Kidney (tissue), 14 donors: ENCODE measurements around the gene RNF113B. TPM values are rescaled to one million over a fixed set of nuclear protein-coding genes. Genes with fewer than 3 reads are reported as not detected.

ENCODE experiments used
- DNase-seq, 5 donors: peaks; one replicate each; pipeline ENCODE4 v3.0.0-alpha.2; 2013 to 2020
- FAIRE-seq: peaks from 2 replicates; lab custom pipeline; 2012; peaks lifted over from hg19 to GRCh38; lab: Jason Lieb, UNC
- H3K27ac ChIP-seq, 2 donors: one replicate each; pipeline ENCODE4 v1.7.0; 2013; ENCODE audit warnings: low read depth in 2 of 2, low read length in 2 of 2, inconsistent platforms in 1 of 2
- H3K27me3 ChIP-seq: one replicate; pipeline ENCODE4 v1.7.1; 2013; ENCODE audit warnings: low read length, inconsistent platforms; ENCODE audit not compliant: control insufficient read depth, insufficient read depth
- H3K36me3 ChIP-seq, 3 donors: one replicate each; pipeline versions ENCODE4 v1.7.0 to v1.7.1; 2013; ENCODE audit warnings: low read length in 3 of 3, control low read depth in 1 of 3, inconsistent platforms in 1 of 3; ENCODE audit not compliant: insufficient read depth in 3 of 3, control insufficient read depth in 2 of 3
- H3K4me1 ChIP-seq, 3 donors: one replicate each; pipeline versions ENCODE4 v1.7.0 to v1.7.1; 2013; ENCODE audit warnings: low read length in 3 of 3, inconsistent platforms in 1 of 3, low read depth in 1 of 3; ENCODE audit not compliant: control insufficient read depth in 2 of 3, insufficient read depth in 2 of 3
- H3K4me3 ChIP-seq, 3 donors: one replicate each; pipeline versions ENCODE4 v1.7.0 to v1.8.1; 2013; ENCODE audit warnings: low read length in 3 of 3, control low read depth in 1 of 3, inconsistent platforms in 1 of 3
- H3K9ac ChIP-seq, 3 donors: one replicate each; pipeline versions ENCODE4 v1.7.0 to v1.7.1; 2013; ENCODE audit warnings: low read length in 3 of 3, control low read depth in 1 of 3, inconsistent platforms in 1 of 3
- H3K9me3 ChIP-seq, 3 donors: one replicate each; pipeline versions ENCODE4 v1.7.0 to v1.7.1; 2013; ENCODE audit warnings: low read length in 3 of 3, control low read depth in 1 of 3, inconsistent platforms in 1 of 3; ENCODE audit not compliant: control insufficient read depth in 2 of 3, insufficient read depth in 1 of 3
- CTCF ChIP-seq: IDR thresholded peaks from 3 replicates; pipeline ENCODE4 v1.5.1; 2012; ENCODE audit warnings: mild to moderate bottlenecking, moderate library complexity, borderline replicate concordance; ENCODE audit not compliant: insufficient read depth; ENCODE audit errors: extremely low read depth
- intact Hi-C: fragments of 100-400 bp; cut with DNase I; formaldehyde crosslinking; loops from one replicate; pipeline ENCODE4 v1.11.1; 2022
- polyA plus RNA-seq: library from polyadenylated mRNA; stranded (reverse); fragments of 350-450 nt; fragmentation: Illumina TruSeq; extraction: RNeasy Lipid Tissue Mini Kit (QIAGEN cat#74804); gene quantifications from one replicate; pipeline ENCODE4 v1.2.3, GENCODE V29; 2014; ENCODE audit warnings: low read depth, low replicate concordance; ENCODE audit not compliant: insufficient read depth
- total RNA-seq: library from RNA; stranded (reverse); fragmentation: NEBNext Ultra II Directional; extraction: Animal tissue kit (Norgen Biotek cat#: 25700); gene quantifications from one replicate; pipeline ENCODE4 v1.2.1, GENCODE V29; 2021
- donor health status: control.
- donor health status: control.
- donor health status: control.
- donor health status: control.
- donor health status: control.
- donor health status: DM: yes; HTN: yes; CAD: no.
- donor health status: Normal renal cell carcinoma (clear cell type).

RNF113B gene
- total and polyA plus RNA-seq, 2 donors from 2014 or later = not detected

- H3K36me3 ChIP-seq = no peaks in the 10 kb centered on the region
- peaks cover 6 to 35% (median 6%) of the 10 kb centered on the region in 3 donors for H3K4me1 ChIP-seq
- no peaks in the 10 kb centered on the region for H3K27me3 ChIP-seq
- H3K9me3 ChIP-seq = no peaks in the 10 kb centered on the region
- H3K27ac ChIP-seq = no peak overlapping the region
- FAIRE-seq = no peak
- no peak for DNase-seq
- intact Hi-C loops = no loop called here
- no peak for TF ChIP-seq CTCF
- no peak overlapping the region for H3K4me3 ChIP-seq
- H3K9ac ChIP-seq = no peak overlapping the region
These were observed 21.6 kb upstream of the RNF113B start for GRCh38 chr13:98198683-98199082.

- intact Hi-C loops = no loop called here
- FAIRE-seq (no peak), DNase-seq (no peak)
- Histone ChIP-seq H3K4me1 (peaks cover 3 to 45% (median 9%) of the 10 kb centered on the region in 3 donors), H3K4me3 (no peak overlapping the region), H3K9ac (no peak overlapping the region), H3K36me3 (no peaks in the 10 kb centered on the region), H3K27ac (peak overlapping the region in 1 of 2 donors; percentile 9), H3K27me3 (no peaks in the 10 kb centered on the region), H3K9me3 (no peaks in the 10 kb centered on the region)
- no peak for TF ChIP-seq CTCF
These were observed 18.2 kb upstream of the RNF113B start for GRCh38 chr13:98195054-98195791.

- intact Hi-C loops = no loop called here
- Histone ChIP-seq H3K9me3 (no peaks in the 10 kb centered on the region), H3K4me1 (peaks cover 5 to 63% (median 25%) of the 10 kb centered on the region in 3 donors), H3K4me3 (no peak overlapping the region), H3K27ac (no peak overlapping the region), H3K27me3 (no peaks in the 10 kb centered on the region), H3K9ac (no peak overlapping the region), H3K36me3 (no peaks in the 10 kb centered on the region)
- DNase-seq = no peak
- no peak for FAIRE-seq
- no peak for TF ChIP-seq CTCF
These were observed 14.9 kb upstream of the RNF113B start for GRCh38 chr13:98192008-98192407.
